ENCODE data around the gene CEACAM16. TPM values are rescaled to one million over a fixed set of nuclear protein-coding genes. Genes with fewer than 3 reads are reported as not detected.
"Not testable (repeated sequence)": the region's sequence is repeated elsewhere in the genome, so short reads cannot be mapped to it uniquely, and the experiment has no call there.

Gene CEACAM16, protein sequence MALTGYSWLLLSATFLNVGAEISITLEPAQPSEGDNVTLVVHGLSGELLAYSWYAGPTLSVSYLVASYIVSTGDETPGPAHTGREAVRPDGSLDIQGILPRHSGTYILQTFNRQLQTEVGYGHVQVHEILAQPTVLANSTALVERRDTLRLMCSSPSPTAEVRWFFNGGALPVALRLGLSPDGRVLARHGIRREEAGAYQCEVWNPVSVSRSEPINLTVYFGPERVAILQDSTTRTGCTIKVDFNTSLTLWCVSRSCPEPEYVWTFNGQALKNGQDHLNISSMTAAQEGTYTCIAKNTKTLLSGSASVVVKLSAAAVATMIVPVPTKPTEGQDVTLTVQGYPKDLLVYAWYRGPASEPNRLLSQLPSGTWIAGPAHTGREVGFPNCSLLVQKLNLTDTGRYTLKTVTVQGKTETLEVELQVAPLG
- total RNA-seq: not detected

DNA sequence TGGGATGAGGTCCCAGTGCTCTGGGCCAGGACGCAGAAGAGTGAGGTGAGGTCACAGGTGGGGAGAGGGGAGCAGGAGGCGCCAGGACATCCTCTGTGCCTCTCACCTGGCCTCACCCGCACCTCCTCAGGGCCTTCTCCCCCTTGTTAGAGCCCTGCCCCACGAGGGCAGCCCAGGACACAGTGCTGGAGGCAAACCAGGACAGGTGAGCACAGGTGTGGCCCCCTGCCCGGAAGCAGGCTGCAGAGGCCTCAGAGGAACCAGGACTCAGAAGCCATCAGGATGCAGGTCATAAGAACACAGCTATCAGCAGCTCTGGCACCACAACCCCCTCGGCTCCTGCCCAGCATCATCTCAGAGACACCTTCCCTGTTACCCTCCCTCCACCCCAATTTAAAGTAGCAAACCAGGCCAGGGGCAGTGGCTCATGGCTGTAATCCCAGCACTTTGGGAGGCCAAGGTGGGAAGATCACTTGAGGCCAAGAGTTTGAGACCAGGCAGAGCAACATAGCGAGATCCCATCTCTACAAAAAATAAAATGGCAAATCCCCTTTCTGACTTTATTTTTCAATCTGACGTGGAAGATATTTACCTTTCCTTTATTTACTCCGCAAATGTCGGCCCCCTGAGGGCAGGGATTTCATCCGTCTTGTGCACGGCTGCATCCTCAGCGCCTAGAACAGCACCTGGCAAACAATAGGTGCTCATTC is at the start of gene CEACAM16:
CEACAM16 (plus strand) TSS at position 660 of the 710 bp plus-strand sequence. CDS start 2,306 bp downstream, outside the sequence.
- no peak for ATAC-seq

DNA sequence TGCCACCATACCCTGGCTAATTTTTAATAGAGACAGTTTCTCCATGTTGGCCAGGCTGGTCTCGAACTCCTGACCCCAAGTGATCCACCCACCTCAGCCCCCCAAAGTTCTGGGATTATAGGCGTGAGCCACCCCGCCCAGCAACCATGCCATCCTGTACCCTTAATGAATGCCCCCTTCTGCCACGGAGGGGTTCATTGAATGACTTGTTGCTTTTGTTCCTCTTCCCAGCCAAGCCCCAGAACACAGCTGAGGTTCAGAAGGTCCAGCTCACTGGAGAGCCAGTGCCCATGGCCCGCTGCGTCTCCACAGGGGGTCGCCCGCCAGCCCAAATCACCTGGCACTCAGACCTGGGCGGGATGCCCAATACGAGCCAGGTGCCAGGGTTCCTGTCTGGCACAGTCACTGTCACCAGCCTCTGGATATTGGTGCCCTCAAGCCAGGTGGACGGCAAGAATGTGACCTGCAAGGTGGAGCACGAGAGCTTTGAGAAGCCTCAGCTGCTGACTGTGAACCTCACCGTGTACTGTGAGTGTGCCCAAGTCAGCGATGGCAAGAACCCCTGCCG is 49.3 kb upstream of the CEACAM16 start:
- ATAC-seq: no peak

DNA sequence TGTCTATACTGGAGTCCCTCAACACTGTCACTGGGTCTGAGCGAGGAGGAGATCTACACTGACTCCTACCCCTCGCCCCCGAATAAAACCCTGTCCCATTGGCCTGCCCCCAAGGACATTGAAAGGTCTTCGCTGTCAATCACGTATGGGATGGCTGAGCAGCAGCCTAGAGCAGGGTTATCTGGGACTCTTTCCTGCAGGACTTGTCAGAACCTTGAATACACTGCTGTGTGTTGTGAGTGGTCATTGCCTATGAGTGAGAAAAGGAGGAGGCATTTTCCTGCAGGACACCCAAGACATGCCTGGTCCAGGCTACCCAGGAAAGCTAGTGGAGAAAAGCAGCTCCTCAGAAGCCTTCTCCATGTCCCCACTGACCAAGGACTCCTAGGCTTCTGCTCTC is 45.6 kb upstream of the CEACAM16 start:
- no peak for ATAC-seq

DNA sequence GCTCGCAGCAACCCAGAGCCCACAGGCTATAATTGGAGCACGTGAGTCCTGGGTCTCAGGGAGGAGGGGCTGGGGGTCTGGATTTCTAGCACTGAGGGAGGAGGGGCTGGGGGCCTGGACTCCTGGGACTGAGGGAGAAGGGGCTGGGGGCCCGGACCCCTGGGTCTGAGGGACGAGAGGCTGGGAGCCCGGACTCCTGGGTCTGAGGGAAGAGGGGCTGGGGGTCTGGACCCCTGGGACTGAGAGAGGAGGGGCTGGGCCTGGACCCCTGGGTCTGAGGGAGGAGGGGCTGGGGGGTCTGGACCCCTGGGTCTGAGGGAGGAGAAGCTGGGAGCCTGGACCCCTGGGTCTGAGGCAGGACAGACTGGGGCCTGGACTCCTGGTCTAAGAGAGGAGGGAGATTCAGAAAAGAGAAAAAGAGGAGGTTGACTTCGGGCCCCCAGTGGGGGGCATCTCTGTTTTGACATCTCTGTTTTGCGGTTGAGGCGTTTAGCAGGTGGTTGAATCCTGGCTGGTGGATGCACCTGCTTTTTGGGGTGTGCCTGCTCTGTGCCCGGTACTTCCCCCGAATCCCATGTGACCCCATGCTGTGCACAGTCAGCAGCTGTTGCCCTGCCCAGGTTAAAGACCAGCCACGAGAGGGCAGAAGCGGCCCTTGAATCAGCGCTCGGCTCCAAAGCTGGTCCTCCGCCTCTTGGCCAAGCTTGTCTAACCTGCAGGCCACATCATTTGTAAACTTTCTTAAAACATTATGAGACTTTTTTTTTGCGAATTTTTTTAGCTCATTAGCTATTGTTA is 44.8 kb upstream of the CEACAM16 start:
- peak; percentile 96 for ATAC-seq

DNA sequence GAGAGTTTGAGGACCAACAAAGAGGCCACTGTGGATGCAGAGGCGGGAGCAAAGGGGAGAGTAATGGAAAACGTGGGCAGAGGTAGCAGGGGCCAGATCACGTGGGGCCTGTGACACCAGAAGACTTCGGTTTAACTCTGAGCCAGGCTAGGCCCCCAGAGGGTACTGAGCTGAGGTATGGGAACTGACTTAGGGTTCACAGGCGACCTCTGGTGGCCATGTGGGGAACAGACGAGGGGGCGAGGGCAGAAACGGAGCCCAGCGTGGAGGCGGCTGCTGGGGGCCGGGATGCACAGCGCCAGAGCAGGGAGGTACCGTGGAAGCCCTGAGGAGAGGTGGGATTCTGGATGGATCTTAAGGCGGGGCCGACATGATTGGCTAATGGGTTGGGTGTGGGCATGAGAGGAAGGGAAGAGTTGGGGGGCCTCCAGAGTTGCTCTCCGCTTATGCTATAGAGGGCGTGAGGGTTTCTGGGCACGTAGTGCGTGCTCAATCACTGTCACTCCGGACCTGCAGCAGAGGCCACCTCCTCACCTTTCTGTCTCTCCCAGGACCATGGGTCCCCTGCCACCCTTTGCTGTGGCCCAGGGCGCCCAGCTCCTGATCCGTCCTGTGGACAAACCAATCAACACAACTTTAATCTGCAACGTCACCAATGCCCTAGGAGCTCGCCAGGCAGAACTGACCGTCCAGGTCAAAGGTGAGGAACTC is 41.6 kb upstream of the CEACAM16 start:
- peak; percentile 34 for ATAC-seq

DNA sequence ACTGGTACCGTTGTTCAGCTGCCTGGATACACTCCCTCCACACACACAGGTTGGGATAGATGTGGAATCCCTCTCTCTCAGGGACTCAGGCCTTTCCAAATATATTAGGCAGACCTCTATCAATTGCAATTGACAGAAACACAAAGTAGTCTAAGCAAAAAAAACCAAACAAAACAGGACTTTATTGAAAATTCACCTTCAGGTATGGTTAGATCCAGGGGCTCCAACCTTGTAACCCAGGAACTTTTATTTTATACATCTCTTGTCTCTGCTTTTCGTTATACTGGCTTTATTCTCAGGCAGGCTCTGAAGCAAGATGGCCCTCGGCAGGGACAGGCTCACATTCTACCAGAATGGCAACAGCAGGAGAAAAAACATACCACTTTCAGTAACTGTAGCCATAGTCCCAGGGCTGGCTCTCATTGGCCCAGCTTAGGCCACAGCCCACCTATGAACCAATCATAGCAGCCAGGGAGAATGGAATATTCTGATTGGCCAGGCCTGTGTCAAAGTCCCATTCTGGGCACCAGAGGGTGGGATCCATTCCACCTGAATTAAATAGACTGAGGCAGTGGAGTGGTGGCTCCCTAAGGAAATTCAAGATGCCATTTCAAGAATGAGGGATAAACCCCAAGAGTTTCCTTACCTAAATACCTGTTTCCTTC is 40.8 kb upstream of the CEACAM16 start:
- ATAC-seq: no peak

DNA sequence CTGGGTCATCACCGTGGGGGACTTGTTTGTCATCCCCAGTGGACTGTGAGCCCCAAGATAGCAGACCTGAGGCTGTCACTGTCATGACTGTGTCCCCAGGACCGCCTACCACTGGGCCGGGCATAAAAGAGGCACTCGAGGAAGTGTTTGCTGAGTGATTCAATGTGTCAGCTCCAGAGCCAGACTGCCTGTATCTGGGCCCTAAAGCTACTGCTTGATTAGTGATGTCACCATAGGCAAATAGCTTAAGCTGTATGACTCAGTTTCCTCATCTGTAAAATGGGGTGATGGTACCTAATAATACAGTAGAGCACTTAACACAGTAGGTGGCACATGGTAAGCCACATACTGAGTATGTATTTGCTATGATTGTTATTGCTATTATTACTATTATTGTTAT is 38.9 kb upstream of the CEACAM16 start:
- peak; percentile 69 for ATAC-seq

DNA sequence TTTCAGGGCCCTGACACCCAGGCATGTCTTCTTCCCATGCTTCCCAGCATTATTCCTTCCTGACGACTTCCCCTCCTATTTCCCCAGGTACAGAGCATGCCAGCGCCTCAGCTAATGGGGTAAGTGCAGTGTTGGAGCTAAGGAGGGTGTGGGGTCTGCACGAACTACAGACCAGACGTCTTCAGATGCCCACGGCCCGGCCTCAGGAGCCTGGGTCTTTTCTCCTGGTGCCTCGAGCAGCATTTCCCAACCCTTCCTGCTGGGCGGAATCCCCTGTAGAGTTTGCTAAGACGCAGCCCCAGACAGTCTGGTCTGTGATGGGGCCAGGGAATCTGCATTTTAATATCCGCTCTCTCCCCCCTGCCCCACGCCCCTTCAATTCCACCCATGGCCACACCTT is 37.7 kb upstream of the CEACAM16 start:
- ATAC-seq: no peak

DNA sequence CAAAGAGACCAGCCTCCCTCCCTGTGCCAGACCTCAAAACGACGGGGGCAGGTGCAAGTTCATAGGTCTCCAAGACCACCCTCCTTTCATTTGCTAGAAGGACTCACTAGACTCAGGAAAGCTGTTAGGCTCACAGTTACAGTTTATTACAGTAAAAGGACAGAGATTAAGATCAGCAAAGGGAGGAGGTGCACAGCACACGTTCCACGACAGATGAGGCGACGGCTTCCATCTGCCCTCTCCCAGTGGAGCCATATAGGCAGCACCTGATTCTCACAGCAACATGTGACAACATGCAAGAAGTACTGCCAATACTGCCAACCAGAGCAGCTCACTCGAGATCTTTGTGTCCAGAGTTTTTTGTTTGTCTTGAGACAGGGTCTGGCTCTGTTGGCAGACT is 37.0 kb upstream of the CEACAM16 start:
- no peak for ATAC-seq

DNA sequence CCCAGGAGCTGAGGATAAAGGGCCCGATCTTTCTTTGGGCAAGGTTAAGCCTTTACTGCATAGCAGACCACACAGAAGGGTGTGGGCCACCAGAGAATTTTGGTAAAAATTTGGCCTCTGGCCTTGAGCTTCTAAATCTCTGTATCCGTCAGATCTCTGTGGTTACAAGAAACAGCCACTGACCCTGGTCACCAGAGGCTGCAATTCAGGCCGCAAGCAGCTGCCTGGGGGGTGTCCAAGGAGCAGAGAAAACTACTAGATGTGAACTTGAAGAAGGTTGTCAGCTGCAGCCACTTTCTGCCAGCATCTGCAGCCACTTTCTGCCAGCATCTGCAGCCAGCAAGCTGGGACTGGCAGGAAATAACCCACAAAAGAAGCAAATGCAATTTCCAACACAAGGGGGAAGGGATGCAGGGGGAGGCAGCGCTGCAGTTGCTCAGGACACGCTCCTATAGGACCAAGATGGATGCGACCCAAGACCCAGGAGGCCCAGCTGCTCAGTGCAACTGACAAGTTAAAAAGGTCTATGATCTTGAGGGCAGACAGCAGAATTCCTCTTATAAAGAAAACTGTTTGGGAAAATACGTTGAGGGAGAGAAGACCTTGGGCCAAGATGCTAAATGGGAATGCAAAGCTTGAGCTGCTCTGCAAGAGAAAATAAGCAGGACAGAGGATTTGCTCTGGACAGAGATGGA is 36.1 kb upstream of the CEACAM16 start:
- no peak for ATAC-seq

DNA sequence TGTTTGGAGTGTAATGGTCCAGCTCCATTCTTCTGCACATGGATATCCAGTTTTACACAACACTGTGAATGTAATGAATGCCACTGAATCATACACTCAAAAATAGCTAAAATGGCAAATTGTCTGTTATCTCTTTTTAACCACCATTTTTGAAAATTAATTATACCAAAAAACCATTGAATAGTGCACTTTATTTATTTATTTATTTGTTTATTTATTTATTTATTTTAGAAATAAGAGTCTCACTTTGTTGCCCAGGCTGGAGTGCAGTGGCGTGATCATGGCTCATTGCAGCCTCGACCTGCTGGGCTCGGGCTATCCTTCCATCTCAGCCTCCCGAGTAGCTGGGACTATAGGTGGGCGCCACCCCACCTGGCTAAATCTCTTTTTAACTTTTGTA is 35.0 kb upstream of the CEACAM16 start:
- no peak for ATAC-seq

DNA sequence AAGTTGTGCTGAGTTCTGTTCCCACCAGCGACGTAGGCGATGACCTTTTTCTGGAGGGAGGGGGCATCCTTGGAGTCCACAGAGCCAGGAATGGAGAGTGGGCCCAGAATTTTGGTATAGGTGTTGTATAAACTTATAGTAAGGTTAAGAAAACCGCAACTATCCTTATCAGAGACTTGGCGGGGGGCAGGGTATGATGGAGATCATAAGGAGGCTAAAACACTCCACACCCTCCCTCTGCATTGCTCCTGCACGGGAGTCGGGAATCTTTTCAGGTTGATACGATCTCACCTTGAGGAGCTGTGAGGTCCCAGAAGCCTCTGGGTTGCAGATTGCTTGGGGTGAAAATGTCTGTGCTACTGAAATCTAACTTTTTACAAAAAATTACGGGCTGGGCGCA is 34.0 kb upstream of the CEACAM16 start:
- ATAC-seq: no peak

DNA sequence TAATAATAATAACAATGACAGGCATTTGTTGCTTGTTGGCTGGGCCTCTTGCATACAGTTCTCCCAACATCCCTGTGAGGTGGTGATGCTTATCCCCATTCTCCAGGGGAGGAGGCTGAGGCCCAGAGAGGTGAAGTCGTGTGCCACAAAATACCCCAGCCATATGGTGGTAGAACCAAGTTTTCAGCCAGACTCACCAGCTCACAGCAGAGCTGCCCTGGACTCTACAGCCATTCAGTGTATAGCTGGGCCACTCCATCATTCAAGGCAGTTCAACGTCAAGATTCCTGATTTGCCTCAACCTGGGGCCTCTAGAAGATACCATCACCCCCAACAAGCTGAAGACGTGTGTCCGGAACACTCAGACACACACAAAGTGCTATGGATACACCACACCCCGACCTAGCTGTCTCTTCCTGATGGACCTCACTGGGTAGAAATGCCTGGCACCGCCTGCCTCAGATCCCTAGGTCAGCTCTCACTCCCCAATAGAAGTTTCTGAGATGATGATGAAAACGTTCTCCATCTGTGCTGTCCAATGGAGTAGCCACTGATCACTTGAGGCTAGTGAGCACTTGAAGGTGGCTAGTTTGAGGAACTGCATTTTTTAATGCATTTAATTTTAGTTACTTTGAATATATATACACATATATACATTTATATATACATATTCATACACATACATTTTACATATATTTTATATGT is 31.9 kb upstream of the CEACAM16 start:
- no peak for ATAC-seq

DNA sequence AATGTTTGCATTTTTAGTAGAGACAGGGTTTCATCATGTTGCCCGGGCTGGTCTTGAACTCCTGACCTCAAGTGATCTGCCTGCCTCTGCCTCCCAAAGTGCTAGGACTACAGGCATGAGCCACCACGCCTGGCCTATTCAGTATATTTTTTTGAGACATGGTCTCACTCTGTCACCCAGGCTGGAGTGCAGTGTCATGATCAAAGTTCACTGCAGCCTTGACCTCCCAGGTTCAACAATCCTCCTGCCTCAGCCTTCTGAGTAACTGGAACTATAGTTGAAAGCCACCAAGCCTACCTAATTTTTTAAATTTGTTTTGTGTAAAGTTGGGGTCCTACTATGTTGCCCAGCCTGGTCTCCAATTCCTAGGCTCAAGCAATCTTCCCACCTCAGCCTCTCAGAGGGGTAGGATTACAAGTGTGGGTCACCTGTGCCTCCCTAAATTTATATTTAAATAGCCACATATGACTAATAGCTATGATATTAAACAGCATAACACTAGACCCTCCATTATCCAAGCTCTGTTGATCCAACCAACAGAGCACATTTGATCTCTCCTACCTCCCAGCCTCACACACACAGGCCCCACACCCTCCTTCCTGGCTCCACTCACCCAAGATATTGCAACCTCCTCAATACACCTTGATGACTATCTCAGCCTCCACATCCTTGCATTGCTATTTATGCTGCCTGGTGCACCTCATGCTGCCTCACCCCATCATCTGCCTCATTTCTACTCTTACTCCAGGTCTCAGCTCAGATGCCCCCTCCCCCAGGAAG is 29.8 kb upstream of the CEACAM16 start:
- no peak for ATAC-seq

DNA sequence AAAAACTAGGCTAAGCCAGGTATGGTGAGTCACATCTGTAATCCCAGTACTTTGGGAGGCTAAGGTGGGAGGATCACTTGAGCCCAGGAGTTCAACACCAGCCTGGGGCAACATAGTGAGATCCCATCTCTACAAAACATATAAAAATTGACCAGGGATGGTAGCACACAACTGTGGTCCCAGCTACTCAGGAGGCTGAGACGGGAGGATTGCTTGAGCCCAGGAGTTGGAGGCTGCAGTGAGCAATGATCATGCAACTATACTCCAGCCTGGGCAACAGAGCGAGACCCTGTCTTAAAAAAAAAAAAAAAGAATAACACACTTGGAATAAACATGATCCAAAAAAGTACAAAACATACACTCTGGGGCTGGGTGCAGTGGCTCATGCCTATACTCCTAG is 28.9 kb upstream of the CEACAM16 start:
- ATAC-seq: not testable (repeated sequence)

DNA sequence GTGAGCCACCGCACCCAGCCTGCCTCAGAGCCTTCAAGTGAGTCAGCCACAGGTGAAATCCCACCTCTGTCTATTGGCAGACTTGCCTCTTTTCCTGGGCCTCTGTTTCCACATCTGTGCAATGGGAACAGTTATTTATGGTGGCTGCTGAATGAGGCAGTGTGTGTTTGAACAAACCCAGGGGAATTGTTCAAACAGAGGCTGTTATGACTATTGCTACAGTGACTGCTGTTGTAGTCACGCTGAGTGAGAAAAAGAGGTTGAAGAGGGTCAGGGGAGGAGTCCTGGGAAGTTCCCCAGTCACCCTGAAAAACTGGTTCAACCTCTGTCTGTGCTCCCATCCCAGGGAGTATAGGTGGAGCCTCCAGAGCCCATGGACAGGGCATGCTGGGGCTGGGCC is 27.6 kb upstream of the CEACAM16 start, which contains the start of gene CEACAM19:
CEACAM19 (plus strand) TSS at position 83 of the 400 bp plus-strand sequence. CDS start 450 bp downstream, outside the sequence.
- peak; percentile 96 for ATAC-seq

DNA sequence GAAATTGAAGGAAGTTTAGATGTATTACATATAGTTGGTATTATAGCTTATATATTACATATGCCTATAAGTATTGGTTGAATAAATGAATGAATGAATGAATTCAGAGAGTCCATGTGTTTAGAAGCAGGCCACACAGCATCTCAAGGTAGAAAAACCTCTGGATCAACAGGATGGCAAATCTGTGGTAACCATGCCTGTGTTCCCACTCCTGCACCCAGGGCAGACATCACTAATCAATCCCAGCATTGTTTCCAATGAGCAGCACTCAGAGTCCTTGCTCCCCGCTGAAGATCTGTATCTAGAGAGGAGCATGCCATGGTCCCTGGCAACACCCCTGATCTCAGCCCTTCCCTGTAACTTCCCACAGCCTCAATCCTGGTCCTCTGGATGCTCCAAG is 26.7 kb upstream of the CEACAM16 start:
- ATAC-seq: no peak

DNA sequence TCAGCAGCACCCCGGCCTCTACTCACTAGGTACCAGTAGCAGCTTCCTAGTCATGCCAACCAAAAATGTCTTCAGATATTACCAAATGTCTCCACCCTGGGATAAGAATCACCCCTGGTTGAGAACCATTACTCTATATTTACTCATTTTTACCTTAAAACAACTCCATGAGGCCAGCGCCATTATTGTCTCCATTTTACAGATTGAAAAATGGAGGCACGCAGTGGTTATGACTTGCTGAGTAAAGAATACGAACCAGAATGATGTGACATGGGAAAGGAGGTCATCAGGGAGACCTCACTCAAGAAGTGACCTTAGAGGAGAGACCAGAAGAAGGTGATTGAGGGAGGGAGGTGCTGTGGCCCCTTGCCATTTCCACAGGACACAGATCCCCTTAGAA is 25.4 kb upstream of the CEACAM16 start:
- ATAC-seq: no peak

DNA sequence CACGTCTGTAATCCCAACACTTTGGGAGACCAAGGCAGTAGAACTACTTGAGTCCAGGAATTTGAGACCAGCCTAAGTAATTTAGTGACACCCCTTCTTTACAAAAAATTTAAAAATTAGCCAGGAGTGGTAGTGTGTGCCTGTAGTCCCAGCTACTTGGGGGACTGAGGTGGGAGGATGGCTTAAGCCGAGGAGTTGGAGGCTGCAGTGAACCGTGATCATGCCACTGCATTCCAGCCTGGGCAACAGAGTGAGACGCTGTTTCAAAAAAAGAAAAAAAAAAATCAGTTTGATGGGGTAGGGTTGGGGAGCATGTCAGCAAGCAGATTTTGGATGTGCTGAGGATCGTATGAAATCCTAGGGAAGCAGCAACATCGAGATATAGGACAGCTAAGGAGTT is 23.4 kb upstream of the CEACAM16 start:
- no peak for ATAC-seq

Data from esophagus mucosa (tissue), 1 donor.